SK-N-MC (cell line): ENCODE measurements around the gene SLC39A12.
"Not testable (repeated sequence)": the region's sequence is repeated elsewhere in the genome, so short reads cannot be mapped to it uniquely, and the experiment has no call there.

Source experiments
- DNase-seq: peaks from one replicate; pipeline ENCODE4 v3.0.0-alpha.2; 2011; ENCODE audit warnings: low read depth, low spot score
- H3K27ac ChIP-seq: fragments of 200-600 bp; sonication (generic); 2 replicates; pipeline ENCODE4 v1.5.1; 2016; ENCODE audit warnings: mixed run types
- H3K36me3 ChIP-seq: fragments of 200-600 bp; sonication (generic); 2 replicates; pipeline ENCODE4 v1.6.1; 2017; ENCODE audit warnings: antibody characterized with exemption, low read length, mixed read lengths; ENCODE audit not compliant: insufficient read depth
- H3K4me3 ChIP-seq: fragments of 200-600 bp; sonication (generic); 2 replicates; pipeline ENCODE4 v1.5.1; 2016
- H3K9ac ChIP-seq: fragments of 200-600 bp; sonication (generic); 2 replicates; pipeline ENCODE4 v1.8.0; 2017; ENCODE audit warnings: mixed run types, mixed read lengths; ENCODE audit not compliant: insufficient read length
- H3K9me3 ChIP-seq: fragments of 200-600 bp; sonication (generic); 2 replicates; pipeline ENCODE4 v1.6.1; 2017; ENCODE audit warnings: low read depth, mild to moderate bottlenecking, antibody characterized with exemption, low read length, moderate library complexity, mixed read lengths
- EZH2 ChIP-seq: fragments of 200-600 bp; sonication (generic); IDR thresholded peaks from one replicate; pipeline ENCODE4 v1.6.1; 2017; ENCODE audit warnings: antibody characterized with exemption
- FOXP2 ChIP-seq: optimal IDR thresholded peaks from 2 replicates; pipeline ENCODE3; 2011; ENCODE audit warnings: mild to moderate bottlenecking, moderate library complexity; ENCODE audit not compliant: insufficient read depth; ENCODE audit errors: extremely low read length, control extremely low read depth
- POLR2AphosphoS5 ChIP-seq: IDR thresholded peaks from 2 replicates; pipeline ENCODE4 v1.6.1; 2012; ENCODE audit warnings: mild to moderate bottlenecking, low read depth, low read length, borderline replicate concordance

The SLC39A12 gene

DNA sequence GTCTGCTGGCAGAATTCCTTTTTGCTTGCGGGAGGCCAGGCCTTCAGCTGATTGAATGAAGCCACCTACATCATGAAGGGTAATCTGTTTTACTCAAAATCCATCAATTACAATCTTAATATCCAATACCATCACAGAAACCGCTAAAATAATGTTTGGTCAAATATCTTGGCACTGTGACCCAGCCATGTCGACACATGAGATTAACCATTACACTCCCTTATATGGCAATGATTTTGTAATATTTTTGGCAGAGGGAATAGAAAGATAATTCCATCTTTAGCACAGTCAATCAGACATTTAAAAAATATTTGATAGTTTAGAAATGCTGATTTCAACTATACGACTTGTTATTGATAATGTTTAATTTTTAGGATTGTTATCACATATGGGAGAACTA lies 36.5 kb upstream of the SLC39A12 start:
- Histone ChIP-seq H3K4me3 (no peak overlapping the region), H3K9me3 (no peaks in the 10 kb centered on the region), H3K36me3 (no peaks in the 10 kb centered on the region), H3K9ac (no peak overlapping the region), H3K27ac (no peak overlapping the region)
- no peak for TF ChIP-seq FOXP2
- TF ChIP-seq POLR2AphosphoS5, result no peak
- no peak for TF ChIP-seq EZH2
- no peak for DNase-seq

DNA sequence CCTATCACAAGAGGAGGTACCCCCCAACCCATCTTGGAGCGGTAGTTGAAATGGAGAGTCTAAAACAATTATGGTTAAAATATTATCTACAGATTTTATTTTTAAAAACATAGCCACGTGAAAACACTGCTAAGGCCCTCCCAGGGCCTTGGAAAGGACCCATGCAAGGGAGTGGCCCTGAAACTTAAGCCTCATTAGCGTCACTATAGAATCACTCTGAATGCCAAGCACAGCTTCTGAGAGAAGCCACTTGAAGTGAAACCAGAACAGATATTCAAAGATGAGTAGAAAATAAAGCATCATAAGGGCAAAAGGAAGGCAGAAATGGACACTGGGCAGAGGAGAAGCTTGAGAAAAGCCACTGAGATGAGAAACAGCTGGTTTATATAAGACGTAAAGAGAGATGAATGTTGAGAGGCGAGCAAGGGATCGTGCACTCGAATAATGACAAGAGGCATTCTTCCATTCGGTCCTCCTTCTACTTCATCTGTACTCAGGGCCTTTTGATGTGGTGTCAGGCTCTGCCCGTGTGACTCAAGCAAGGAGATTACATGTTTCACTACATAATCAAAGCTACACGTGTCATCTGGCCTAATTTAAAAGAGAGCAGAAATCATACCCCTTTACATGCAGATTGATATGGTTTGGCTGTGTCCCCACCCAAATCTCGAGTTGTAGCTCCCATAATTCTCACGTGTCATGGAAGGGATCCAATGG lies 33.4 kb upstream of the SLC39A12 start:
- TF ChIP-seq EZH2 (no peak), FOXP2 (no peak), POLR2AphosphoS5 (no peak)
- Histone ChIP-seq H3K4me3 (no peak overlapping the region), H3K9me3 (no peaks in the 10 kb centered on the region), H3K27ac (no peak overlapping the region), H3K9ac (no peak overlapping the region), H3K36me3 (no peaks in the 10 kb centered on the region)
- DNase-seq, result no peak

DNA sequence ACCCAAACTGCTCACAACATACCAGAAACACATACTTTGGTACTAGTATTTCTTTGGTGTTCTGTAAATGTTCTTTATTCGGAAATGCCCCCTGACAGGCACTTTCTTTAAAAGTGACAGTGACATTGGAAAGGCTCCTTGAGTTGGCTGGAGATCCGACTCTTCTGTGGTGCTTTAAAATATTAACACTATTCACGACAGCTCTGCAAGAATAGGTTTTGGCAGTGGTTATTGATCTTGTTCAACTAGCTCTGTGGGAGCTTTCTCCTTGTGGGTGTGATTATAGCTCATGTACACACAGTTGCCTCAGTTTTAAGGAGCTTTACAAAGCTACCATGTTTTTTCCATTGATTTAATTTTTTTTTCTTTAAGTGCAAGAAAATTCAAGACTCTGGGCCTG lies 30.3 kb upstream of the SLC39A12 start:
- no peak for DNase-seq
- H3K4me3 ChIP-seq, result no peak overlapping the region
- no peaks in the 10 kb centered on the region for H3K36me3 ChIP-seq
- H3K9me3 ChIP-seq, result no peaks in the 10 kb centered on the region
- H3K9ac ChIP-seq, result no peak overlapping the region
- H3K27ac ChIP-seq, result no peak overlapping the region
- TF ChIP-seq EZH2, result no peak
- TF ChIP-seq POLR2AphosphoS5, result no peak

DNA sequence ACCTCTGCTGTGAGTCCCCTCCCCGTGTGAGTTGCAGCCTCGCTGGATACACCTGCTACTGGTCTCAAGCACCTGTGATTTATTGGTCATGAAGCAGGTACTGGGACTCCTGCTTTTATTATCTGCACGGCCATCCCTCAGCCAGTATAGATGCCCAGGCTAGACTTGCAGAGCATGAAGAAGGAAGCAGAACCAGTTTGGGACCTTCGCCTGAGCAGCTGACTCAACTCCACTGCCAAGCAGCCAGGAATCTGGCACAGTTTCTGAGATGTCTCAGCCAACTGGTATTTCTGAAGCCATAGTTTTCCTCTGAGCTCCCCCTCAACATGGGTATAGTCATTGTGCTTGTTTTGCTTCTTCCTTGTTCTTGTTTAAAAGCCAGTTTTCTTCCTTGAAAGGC lies 28.0 kb upstream of the SLC39A12 start:
- no peaks in the 10 kb centered on the region for H3K36me3 ChIP-seq
- no peak overlapping the region for H3K4me3 ChIP-seq
- H3K9me3 ChIP-seq, result no peaks in the 10 kb centered on the region
- no peak overlapping the region for H3K27ac ChIP-seq
- TF ChIP-seq POLR2AphosphoS5, result no peak
- no peak overlapping the region for H3K9ac ChIP-seq
- DNase-seq, result no peak

DNA sequence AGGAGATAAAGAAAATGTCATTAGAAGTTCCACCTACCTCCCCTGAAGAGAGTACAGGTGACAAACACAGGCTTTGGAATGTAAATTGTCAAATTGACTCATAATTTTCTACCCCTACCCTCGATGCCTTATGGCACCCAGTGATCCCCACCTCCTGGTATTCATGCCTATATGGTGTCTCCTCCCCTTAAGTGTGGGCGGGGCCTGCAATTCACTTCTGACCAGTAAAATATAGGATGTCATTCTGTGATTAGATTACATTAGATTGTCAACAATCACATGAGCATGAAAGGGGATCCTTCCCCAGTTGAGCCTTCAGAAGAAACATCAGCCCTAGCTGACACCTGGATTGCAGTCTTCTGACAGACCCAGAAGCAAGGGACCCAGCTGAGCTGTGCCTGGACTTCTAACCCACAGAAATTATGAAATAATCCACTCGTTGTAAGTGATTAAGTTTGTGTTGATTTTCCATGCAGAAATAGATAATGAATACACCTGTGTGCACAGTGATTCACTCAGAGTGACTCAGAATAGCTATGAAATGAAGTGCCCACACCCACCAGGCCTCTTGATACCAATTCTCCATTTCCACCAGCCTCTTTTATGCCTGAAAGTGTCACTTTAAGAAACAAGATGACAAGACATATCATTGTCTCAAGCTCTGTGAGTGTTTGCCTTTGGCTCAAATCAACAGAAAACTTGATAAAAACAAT lies 8.5 kb upstream of the SLC39A12 start:
- H3K36me3 ChIP-seq, result no peaks in the 10 kb centered on the region
- TF ChIP-seq FOXP2 (no peak), EZH2 (no peak), POLR2AphosphoS5 (no peak)
- H3K27ac ChIP-seq, result no peak overlapping the region
- no peak overlapping the region for H3K4me3 ChIP-seq
- no peak for DNase-seq
- no peaks in the 10 kb centered on the region for H3K9me3 ChIP-seq
- no peak overlapping the region for H3K9ac ChIP-seq

DNA sequence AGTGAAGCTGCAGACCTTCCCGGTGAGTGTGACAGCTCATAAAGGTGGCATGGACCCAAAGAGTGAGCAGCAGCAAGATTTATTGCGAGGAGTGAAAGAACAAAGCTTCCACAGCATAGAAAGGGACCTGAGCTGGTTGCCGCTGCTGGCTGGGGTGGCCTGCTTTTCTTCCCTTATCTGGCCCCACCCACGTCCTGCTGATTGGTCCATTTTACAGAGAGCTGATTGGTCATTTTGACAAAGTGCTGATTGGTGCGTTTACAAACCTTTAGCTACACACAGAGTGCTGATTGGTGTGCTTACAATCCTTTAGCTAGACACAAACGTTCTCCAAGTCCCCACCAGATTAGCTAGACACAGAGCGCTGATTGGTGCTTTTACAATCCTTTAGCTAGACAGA lies 1.4 kb upstream of the SLC39A12 start:
- not testable (repeated sequence) for H3K36me3 ChIP-seq, H3K9me3 ChIP-seq, H3K9ac ChIP-seq, H3K4me3 ChIP-seq, H3K27ac ChIP-seq, DNase-seq

DNA sequence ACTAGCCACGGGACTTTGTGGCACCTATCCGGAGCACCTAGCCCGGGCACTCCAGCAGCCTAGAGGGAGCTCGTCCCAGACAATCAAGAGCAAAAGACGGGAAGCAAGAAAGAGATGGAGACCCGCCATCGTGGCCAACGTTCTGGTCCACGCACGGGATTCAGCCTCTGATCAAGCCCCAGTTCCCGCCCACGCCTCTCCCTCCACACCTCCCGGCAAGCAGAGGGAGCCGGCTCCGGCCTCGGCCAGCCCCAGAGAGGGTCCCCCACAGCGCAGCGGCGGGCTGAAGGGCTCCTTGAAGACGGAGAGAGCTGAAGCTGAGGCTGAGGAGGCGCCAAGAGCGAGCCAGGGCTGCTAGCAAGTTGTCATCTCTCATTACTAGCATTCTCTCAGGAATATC lies 992 bp upstream of the SLC39A12 start:
- no peak for TF ChIP-seq POLR2AphosphoS5
- TF ChIP-seq EZH2, result no peak
- no peak for TF ChIP-seq FOXP2
- Histone ChIP-seq H3K4me3 (no peak overlapping the region), H3K36me3 (no peaks in the 10 kb centered on the region), H3K27ac (no peak overlapping the region), H3K9ac (no peak overlapping the region), H3K9me3 (no peaks in the 10 kb centered on the region)
- no peak for DNase-seq

DNA sequence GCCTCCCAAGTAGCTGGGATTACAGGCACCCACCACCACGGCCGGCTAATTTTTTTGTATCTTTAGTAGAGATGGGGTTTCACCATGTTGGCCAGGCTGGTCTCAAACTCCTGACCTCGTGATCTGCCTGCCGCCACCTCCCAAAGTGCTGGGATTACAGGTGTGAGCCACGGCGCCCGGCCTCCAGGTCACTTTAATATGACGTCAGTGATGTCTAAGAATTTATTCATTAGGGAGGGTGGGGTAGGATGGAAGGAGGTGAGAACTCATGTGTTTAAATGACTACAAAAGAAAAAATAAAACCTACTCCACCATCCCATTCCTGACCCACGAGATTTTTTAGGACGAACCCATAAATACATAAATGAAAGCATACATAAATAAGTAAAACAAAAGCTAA lies 2.7 kb downstream of the SLC39A12 start:
- H3K4me3 ChIP-seq, H3K9ac ChIP-seq, H3K27ac ChIP-seq, H3K9me3 ChIP-seq, DNase-seq, H3K36me3 ChIP-seq: not testable (repeated sequence)

DNA sequence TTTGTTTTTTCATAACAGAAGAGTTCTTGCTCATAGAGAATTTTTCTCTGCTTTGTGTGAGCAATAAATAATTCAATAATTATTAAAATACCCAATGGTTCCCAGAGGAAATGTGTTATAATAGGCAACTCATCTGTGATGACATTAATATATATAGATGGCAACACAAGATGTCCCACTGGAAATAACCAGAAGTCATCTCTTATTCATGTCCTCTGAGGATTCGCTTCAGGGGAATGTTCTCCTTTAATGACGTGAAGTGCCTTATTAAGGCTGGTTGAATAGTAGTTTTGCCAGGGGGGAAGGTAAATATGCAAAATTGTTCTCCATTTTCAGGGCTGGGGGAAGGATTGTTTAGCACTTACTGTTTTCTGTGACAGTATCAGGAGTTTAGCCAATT lies 3.1 kb downstream of the SLC39A12 start:
- H3K9me3 ChIP-seq, result no peaks in the 10 kb centered on the region
- no peak for DNase-seq
- TF ChIP-seq FOXP2 (no peak), EZH2 (no peak), POLR2AphosphoS5 (no peak)

More for the DNA sequence above, 3.1 kb downstream of the SLC39A12 start:
- Histone ChIP-seq H3K27ac (no peak overlapping the region), H3K36me3 (no peaks in the 10 kb centered on the region), H3K9ac (no peak overlapping the region), H3K4me3 (no peak overlapping the region)
